ENCODE results near the gene SYNJ2BP. TPM values are rescaled to one million over a fixed set of nuclear protein-coding genes. Genes with fewer than 3 reads are reported as not detected.
"Not testable (repeated sequence)": the region's sequence is repeated elsewhere in the genome, so short reads cannot be mapped to it uniquely, and the experiment has no call there.

Gene SYNJ2BP
- total and polyA plus RNA-seq, 10 donors = 4.8 to 29.1 (median 21.8) TPM

- intact Hi-C loops (cut with DNase I; ENCODE audit: low total_unique reads) = no loop called here
- WGBS, 5 donors = 55 to 75% (median 73%) methylated on average over 2 of the region's 2 CpGs
- Histone ChIP-seq H3K4me3 (peak overlapping the region in 7 of 8 donors; percentile 66 to 87 (median 77)), H3K9me3 (no peaks in the 10 kb centered on the region), H3K27me3 (replicated peaks in 1 of 7) (no peaks in the 10 kb centered on the region), H3K4me1 (peaks cover 12 to 51% (median 24%) of the 10 kb centered on the region in 6 donors), H3K36me3 (peaks cover 0 to 28% (median 0%) of the 10 kb centered on the region in 6 donors), H3K27ac (no peak overlapping the region)
- no peak for TF ChIP-seq POLR2AphosphoS5 (IDR thresholded peaks at IDR 0.05)
- no peak for TF ChIP-seq POLR2A (IDR thresholded peaks at IDR 0.05)
- no peak for TF ChIP-seq CTCF (IDR thresholded peaks at IDR 0.05 in 8 of 11, conservative IDR thresholded peaks at IDR 0.05 in 3 of 11)
- no peak for DNase-seq
Observed at GRCh38 chr14:70415788-70416187, 1.1 kb downstream of the SYNJ2BP start.

- WGBS, 5 donors = 94 to 97% (median 95%) methylated on average over 4 of the region's 4 CpGs
- Histone ChIP-seq H3K4me1 (peaks cover 0 to 6% (median 0%) of the 10 kb centered on the region in 6 donors), H3K36me3 (peaks cover 0 to 63% (median 4%) of the 10 kb centered on the region in 6 donors), H3K27me3 (replicated peaks in 1 of 7) (no peaks in the 10 kb centered on the region), H3K27ac (no peak overlapping the region), H3K9me3 (no peaks in the 10 kb centered on the region), H3K4me3 (no peak overlapping the region)
- no peak for TF ChIP-seq CTCF (IDR thresholded peaks at IDR 0.05 in 8 of 11, conservative IDR thresholded peaks at IDR 0.05 in 3 of 11)
- TF ChIP-seq POLR2AphosphoS5 (IDR thresholded peaks at IDR 0.05) = no peak
- TF ChIP-seq POLR2A (IDR thresholded peaks at IDR 0.05) = no peak
- intact Hi-C loops (cut with DNase I; ENCODE audit: low total_unique reads) = no loop called here
- DNase-seq = no peak
Observed at GRCh38 chr14:70407621-70408020, 9.3 kb downstream of the SYNJ2BP start.

GRCh38 chr14:70406216-70406615 lies 10.7 kb downstream of the SYNJ2BP start:
- intact Hi-C loops (cut with DNase I; ENCODE audit: low total_unique reads); H3K9me3 ChIP-seq; H3K4me3 ChIP-seq; H3K4me1 ChIP-seq; H3K27ac ChIP-seq; H3K27me3 ChIP-seq (replicated peaks in 1 of 7); DNase-seq: not testable (repeated sequence)
- peaks cover 0 to 61% (median 4%) of the 10 kb centered on the region in 6 donors for H3K36me3 ChIP-seq
- 89 to 99% (median 92%) methylated on average over 4 of the region's 4 CpGs for WGBS, 5 donors

- H3K9me3 ChIP-seq; H3K27me3 ChIP-seq (replicated peaks in 1 of 7); H3K4me3 ChIP-seq; H3K27ac ChIP-seq; DNase-seq; intact Hi-C loops (cut with DNase I; ENCODE audit: low total_unique reads); H3K4me1 ChIP-seq: not testable (repeated sequence)
- WGBS, 5 donors = 78 to 83% (median 83%) methylated on average over 4 of the region's 4 CpGs
- H3K36me3 ChIP-seq = peaks cover 0 to 57% (median 3%) of the 10 kb centered on the region in 6 donors
Observed at GRCh38 chr14:70403335-70403734, 13.6 kb downstream of the SYNJ2BP start.

GRCh38 chr14:70401643-70402042 lies 15.2 kb downstream of the SYNJ2BP start:
- Histone ChIP-seq H3K36me3 (peaks cover 0 to 59% (median 12%) of the 10 kb centered on the region in 6 donors), H3K4me1 (no peaks in the 10 kb centered on the region), H3K27me3 (replicated peaks in 1 of 7) (no peaks in the 10 kb centered on the region), H3K27ac (no peak overlapping the region), H3K4me3 (no peak overlapping the region), H3K9me3 (peaks cover 0 to 6% (median 0%) of the 10 kb centered on the region in 8 donors)
- intact Hi-C loops (cut with DNase I; ENCODE audit: low total_unique reads) = no loop called here
- DNase-seq = no peak
- no peak for TF ChIP-seq POLR2A (IDR thresholded peaks at IDR 0.05)
- no peak for TF ChIP-seq CTCF (IDR thresholded peaks at IDR 0.05 in 8 of 11, conservative IDR thresholded peaks at IDR 0.05 in 3 of 11)
- 79 to 94% (median 86%) methylated on average over 4 of the region's 4 CpGs for WGBS, 5 donors
